Inflammatory macrophage (primary cell): Measurements from ENCODE around the gene CNOT6.
"Not testable (repeated sequence)": the region's sequence is repeated elsewhere in the genome, so short reads cannot be mapped to it uniquely, and the experiment has no call there.

Experiments used
- DNase-seq, 2 donors: peaks; one replicate each; pipeline ENCODE4 v3.0.0-alpha.2; 2020 to 2022

CNOT6 gene

GRCh38 chr5:180471866-180472265 is 22.3 kb upstream of the CNOT6 start:
- no peak for DNase-seq

GRCh38 chr5:180472269-180472668 is 21.9 kb upstream of the CNOT6 start:
- no peak for DNase-seq

GRCh38 chr5:180473386-180473785 is 20.8 kb upstream of the CNOT6 start:
- DNase-seq, result not testable (repeated sequence)

- no peak for DNase-seq
Observed at GRCh38 chr5:180474569-180474968, 19.6 kb upstream of the CNOT6 start.

- DNase-seq, result not testable (repeated sequence)
Observed at GRCh38 chr5:180475969-180476524, 18.1 kb upstream of the CNOT6 start.

- no peak for DNase-seq
Observed at GRCh38 chr5:180484813-180485212, 9.4 kb upstream of the CNOT6 start.

DNA sequence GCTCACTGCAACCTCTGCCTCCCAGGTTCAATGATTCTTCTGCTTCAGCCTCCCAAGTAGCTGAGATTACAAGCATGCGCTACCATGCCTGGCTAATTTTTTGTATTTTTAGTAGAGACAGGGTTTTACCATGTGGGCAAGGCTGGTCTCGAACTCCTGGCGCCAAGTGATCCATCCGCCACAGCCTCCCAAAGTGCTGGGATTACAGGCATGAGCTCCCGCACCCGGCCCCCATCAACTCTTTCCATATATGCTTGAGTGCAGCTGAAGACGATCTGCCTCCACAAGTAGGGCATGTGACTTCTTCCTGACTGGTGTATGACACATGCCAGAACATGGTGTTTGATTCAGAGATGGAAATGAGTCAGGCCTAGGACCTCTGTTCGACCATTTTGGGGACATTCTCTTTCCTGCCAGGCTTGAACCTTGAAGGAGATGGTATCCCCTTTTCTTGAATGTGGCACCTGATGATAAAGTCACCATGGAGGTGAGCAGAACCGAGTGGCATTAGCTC is 7.5 kb upstream of the CNOT6 start:
- DNase-seq, result no peak

- no peak for DNase-seq
Observed at GRCh38 chr5:180487556-180487955, 6.6 kb upstream of the CNOT6 start.

- peak; percentile 15 to 17 for DNase-seq
Observed at GRCh38 chr5:180491496-180491895, 2.7 kb upstream of the CNOT6 start.

DNA sequence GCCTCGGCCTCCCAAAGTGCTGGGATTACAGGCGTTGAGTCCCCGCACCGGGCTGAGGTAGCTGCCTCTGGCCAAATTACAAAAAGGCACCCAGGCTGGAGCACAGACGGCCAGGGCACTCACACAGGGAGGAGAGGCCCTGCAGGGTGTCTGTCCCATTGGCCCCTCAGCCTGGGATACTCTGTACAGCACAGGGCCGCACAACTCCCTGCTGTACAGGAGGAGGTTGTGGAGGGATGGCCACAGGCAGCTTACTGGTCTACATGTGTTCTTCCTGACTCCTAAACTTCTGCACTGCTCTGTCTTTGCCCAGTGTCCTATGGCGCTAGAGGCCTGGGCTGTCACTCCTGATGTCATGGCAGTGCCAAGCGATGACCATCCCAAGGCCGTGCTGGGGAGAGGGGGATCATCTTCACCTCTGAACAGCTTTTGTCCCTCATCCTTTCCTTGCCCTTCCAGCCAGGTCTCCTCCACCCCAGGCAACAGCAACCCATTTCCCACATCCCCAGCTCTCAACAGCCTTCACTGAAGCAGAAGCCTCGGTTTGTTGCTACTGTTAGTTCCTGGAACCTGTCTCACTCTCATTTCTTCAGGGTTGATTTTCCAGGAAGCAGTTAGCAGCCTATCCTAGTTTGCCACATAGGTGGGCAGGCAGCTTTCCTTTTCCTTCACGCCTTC is 1.8 kb upstream of the CNOT6 start:
- DNase-seq, result no peak

DNA sequence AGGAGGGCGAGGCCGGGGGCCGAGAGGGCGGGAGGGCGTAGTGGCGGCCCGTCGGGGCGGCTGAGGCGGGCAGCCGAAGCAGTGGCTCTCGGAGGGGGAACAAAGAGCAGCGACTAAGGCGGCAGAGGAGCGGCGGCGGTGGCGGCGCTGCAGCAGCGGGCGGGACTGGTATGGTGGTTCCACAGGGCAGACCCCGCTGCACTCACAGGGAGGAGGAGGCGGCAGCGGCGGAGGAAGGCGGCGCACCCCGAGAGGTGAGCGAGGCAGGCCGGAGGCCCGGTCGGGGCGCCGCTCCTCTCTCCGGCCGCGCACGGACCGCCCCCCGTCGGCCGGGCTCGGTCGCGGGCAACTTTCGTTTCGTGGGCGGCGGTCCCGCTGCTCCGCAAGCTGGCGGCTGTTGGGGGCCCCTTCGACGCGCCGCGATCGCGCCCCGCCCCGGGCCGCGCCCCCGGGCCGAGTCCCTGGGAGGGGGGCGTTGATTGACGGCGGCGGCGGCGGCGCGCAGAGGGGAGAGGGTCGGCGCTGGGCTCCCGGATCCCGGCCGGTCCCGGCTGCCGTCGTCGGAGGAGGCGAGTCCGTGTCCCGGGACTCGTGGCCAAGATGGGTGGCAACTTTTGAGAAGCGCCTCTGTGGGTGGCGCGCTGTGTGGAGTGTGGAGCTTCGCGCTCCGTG is 467 bp downstream of the CNOT6 start:
- DNase-seq, result peak; percentile 35 to 56

GRCh38 chr5:180495292-180495691 is 1.1 kb downstream of the CNOT6 start:
- DNase-seq, result no peak

DNA sequence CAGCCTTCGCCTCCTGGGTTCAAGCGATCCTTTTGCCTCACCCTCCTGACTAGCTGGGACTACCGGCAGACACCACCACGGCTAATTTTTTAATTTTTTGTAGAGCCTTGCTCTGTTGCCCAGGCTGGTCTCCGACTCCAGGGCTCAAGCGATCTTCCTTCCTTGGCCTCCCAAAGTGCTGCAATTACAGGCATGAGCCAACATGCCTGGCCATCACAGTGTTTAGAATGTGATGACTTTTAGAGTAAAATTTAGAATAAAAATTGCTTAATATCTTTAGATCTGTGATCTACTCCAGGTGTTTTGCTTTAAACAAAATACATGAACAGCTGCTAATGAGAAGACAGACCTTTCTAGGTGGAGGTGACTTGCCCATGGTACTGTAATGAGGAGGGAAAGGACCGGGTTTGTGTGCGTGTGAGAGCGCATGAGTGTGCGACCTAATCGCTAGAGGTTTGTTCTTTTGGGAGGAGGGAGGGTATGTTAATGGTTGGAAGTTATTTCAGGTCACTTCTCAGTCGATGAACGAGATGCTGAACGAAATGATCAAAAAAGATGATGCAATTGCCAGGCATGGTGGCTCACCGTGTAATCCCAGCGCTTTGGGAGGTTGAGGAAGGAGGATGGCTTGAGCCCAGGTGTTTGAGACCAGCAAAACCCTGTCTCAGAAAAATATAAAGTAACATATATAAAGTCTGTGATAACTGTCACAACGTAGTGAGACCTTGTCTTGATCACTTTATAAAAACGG is 2.0 kb downstream of the CNOT6 start:
- DNase-seq, result no peak

GRCh38 chr5:180496806-180497205 is 2.6 kb downstream of the CNOT6 start:
- not testable (repeated sequence) for DNase-seq

GRCh38 chr5:180497865-180498264 is 3.7 kb downstream of the CNOT6 start:
- DNase-seq, result not testable (repeated sequence)

- no peak for DNase-seq
Observed at GRCh38 chr5:180498378-180498777, 4.2 kb downstream of the CNOT6 start.

DNA sequence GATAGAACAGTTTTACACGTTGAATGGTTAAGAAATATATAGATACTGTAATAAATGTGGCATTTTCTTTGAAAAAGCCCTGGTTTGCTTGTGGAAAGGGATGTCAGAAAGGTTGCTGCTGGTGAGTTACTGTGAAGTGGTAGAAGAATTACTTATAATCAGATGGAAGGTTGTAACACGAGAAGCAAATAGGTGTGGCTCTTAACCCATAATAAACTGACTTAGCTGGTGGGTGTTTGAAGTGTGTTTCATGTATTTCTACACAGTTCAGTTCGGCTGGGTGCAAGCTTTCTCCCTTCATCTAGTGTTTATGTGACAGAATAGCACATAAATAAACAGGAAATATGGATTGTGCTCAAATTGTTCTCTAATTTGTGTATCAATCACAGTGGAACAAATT is 5.5 kb downstream of the CNOT6 start:
- no peak for DNase-seq

GRCh38 chr5:180500300-180500699 is 6.1 kb downstream of the CNOT6 start:
- DNase-seq, result not testable (repeated sequence)

GRCh38 chr5:180507661-180508060 is 13.5 kb downstream of the CNOT6 start:
- no peak for DNase-seq

DNA sequence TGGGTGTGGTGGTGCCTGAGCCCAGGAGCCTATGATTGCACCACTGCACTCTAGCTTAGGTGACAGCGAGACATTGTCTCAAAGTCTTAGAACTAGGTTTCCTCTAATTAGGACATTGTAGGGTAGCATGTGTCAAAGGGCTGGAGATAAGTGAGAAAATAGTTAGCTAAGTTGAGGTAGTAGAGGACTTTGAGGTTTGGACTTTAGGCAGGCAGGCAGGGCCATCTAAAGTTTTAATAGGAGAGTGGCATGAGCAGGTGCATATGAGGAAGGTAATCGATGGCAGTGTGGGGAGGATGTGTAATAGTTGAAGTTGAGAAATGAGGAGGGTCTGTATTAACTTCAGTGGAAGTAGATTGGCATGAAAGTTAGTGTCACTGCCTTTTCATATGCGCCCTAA is 21.1 kb downstream of the CNOT6 start:
- no peak for DNase-seq

GRCh38 chr5:180515974-180516373 is 21.8 kb downstream of the CNOT6 start:
- not testable (repeated sequence) for DNase-seq

DNA sequence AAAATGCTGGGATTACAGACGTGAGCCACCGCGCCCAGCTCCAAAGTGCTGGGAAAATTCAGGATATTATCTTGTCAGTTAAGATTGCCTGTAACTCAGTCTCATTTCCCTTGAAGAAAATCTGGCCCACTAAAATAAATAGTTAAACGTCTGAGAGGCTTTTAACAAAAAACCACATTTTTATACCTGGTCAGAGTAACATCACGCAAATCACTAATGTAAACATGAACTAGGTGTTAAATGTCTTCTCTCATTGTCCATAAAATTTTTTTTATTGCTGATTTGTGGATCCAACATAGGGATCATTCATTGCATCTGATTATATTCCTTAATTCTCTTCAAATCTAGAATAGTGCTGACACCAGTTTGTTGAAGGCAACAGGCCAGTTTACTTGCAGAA is 22.3 kb downstream of the CNOT6 start:
- DNase-seq, result no peak

GRCh38 chr5:180519098-180519497 is 24.9 kb downstream of the CNOT6 start:
- DNase-seq, result peak; percentile 81 to 88
